ENCODE data around the gene TMBIM4.
A peak's percentile ranks its signal among the peaks of the same experiment; 100 is the strongest.

The TMBIM4 gene

GRCh38 chr12:66090157-66090556 is 79.6 kb downstream of the TMBIM4 start:
- no peak for DNase-seq (ENCODE audit: low read depth)

- peak; percentile 26 for DNase-seq (ENCODE audit: low read depth)
These were observed 82.3 kb downstream of the TMBIM4 start for GRCh38 chr12:66087365-66087943.

GRCh38 chr12:66085998-66086397 is 83.8 kb downstream of the TMBIM4 start:
- no peak for DNase-seq (ENCODE audit: low read depth)
